K562 (cell line): ENCODE measurements around the gene PI4KA. TPM values are rescaled to one million over a fixed set of nuclear protein-coding genes. Genes with fewer than 3 reads are reported as not detected.

ENCODE experiments used
- ATAC-seq: fragments of 200-7000 bp; cut with Tn5 transposase; 3 replicates; pipeline ENCODE4 v1.9.1; 2020; ENCODE audit warnings: moderate library complexity
- BruUV-seq: library from RNA; stranded (reverse); fragments of 400-500 nt; replicated peaks from 2 replicates; lab custom pipeline; 2021; lab: Mats Ljungman, UMichigan
- CTCF ChIA-PET: fragments of 300-600 bp; formaldehyde crosslinking; extraction: SDS; loops from one replicate; lab custom pipeline; 2021; ENCODE audit warnings: low intra/inter-chr PET ratio; lab: Yijun Ruan, JAX
- POLR2A ChIA-PET: fragments of 300-600, 350-650 bp; sonication (Branson Sonifier 250); formaldehyde crosslinking; extraction: SDS; loops from one replicate; lab custom pipeline; 2021; ENCODE audit warnings: antibody characterized with exemption, inconsistent platforms; lab: Yijun Ruan, JAX
- DNase-seq, 4 experiments: peaks; one replicate each; pipeline versions ENCODE4 v3.0.0 to v3.0.0-alpha.2; 2011 to 2018; ENCODE audit warnings: low spot score in 3 of 4, mixed read lengths in 3 of 4; ENCODE audit errors: extremely low read depth in 1 of 4
- FAIRE-seq: peaks from 2 replicates; lab custom pipeline; 2011; peaks lifted over from hg19 to GRCh38; lab: Jason Lieb, UNC
- H2AFZ ChIP-seq: 2 replicates; pipeline ENCODE4 v1.6.0; 2011; ENCODE audit warnings: low read depth, low read length, control low read depth, inconsistent platforms
- H3K27ac ChIP-seq: fragments of 200-600 bp; 3 replicates; pipeline ENCODE4 v1.8.0; 2011; ENCODE audit warnings: low read depth, mild to moderate bottlenecking, control low read depth, inconsistent platforms, low read length, moderate library complexity, mixed read lengths; ENCODE audit errors: extremely low read depth
- H3K27me3 ChIP-seq, 2 experiments: fragments of 300-600 bp in 1 of 2; 2 replicates in 1 of 2; 3 replicates in 1 of 2; pipeline versions ENCODE4 v1.6.0 to v1.8.0; 2011; ENCODE audit warnings: inconsistent platforms in 2 of 2, low read length in 2 of 2, mild to moderate bottlenecking in 1 of 2, mixed read lengths in 1 of 2, moderate library complexity in 1 of 2; ENCODE audit not compliant: control insufficient read depth in 2 of 2, insufficient read depth in 2 of 2
- H3K36me3 ChIP-seq: fragments of 300-600 bp; 3 replicates; pipeline ENCODE4 v1.8.0; 2011; ENCODE audit warnings: mild to moderate bottlenecking, low read length, inconsistent platforms; ENCODE audit not compliant: control insufficient read depth, insufficient read depth
- H3K4me1 ChIP-seq, 2 experiments: fragments of 200-600 bp in 1 of 2; replicated peaks in 1 of 2; 2 replicates in 1 of 2; 3 replicates in 1 of 2; pipeline versions ENCODE4 v1.5.1 to v1.8.0; 2011; ENCODE audit warnings: inconsistent platforms in 2 of 2, low read length in 2 of 2, mild to moderate bottlenecking in 1 of 2, mixed read lengths in 1 of 2, moderate library complexity in 1 of 2; ENCODE audit not compliant: control insufficient read depth in 2 of 2, insufficient read depth in 2 of 2
- H3K4me2 ChIP-seq: 2 replicates; pipeline ENCODE4 v1.6.1; 2011; ENCODE audit warnings: low read length, control low read depth, inconsistent platforms, mixed read lengths; ENCODE audit not compliant: insufficient read depth
- H3K4me3 ChIP-seq: fragments of 200-600 bp; sonication (generic), shearing (Covaris generic); 2 replicates; pipeline ENCODE4 v1.5.1; 2016; ENCODE audit warnings: control low read depth, inconsistent platforms
- H3K79me2 ChIP-seq: fragments of 200-600 bp; 3 replicates; pipeline ENCODE4 v1.8.0; 2011; ENCODE audit warnings: low read length, inconsistent platforms; ENCODE audit not compliant: control insufficient read depth, insufficient read depth
- H3K9ac ChIP-seq, 2 experiments: 2 replicates each; pipeline versions ENCODE4 v1.6.0 to v1.6.1; 2011; ENCODE audit warnings: low read depth in 2 of 2, low read length in 2 of 2, control low read depth in 1 of 2, inconsistent platforms in 1 of 2, mild to moderate bottlenecking in 1 of 2, mixed read lengths in 1 of 2; ENCODE audit not compliant: insufficient read depth in 1 of 2
- H3K9me1 ChIP-seq: one replicate; pipeline ENCODE4 v1.6.0; 2011; ENCODE audit warnings: inconsistent platforms, mild to moderate bottlenecking, low read length, moderate library complexity; ENCODE audit not compliant: control insufficient read depth, insufficient read depth
- H3K9me3 ChIP-seq: replicated peaks from 2 replicates; pipeline ENCODE4 v1.5.1; 2011; ENCODE audit warnings: low read depth, low read length, inconsistent platforms; ENCODE audit not compliant: control insufficient read depth, insufficient read depth
- H4K20me1 ChIP-seq: replicated peaks from 2 replicates; pipeline ENCODE4 v1.6.1; 2011; ENCODE audit warnings: low read length, inconsistent platforms, mixed read lengths; ENCODE audit not compliant: control insufficient read depth, insufficient read depth
- CEBPB ChIP-seq: fragments of 450-650 bp; IDR thresholded peaks from 2 replicates; pipeline ENCODE4 v1.6.1; 2016; ENCODE audit warnings: missing genetic modification characterization, missing compliant biosample characterization
- ELF2 ChIP-seq: fragments of 250-450 bp; sonication (Bioruptor Pico); IDR thresholded peaks from 2 replicates; pipeline ENCODE4 v1.5.0; 2021; ENCODE audit warnings: mild to moderate bottlenecking
- HNRNPLL ChIP-seq: fragments of 200-400 bp; formaldehyde crosslinking; IDR thresholded peaks from 2 replicates; pipeline ENCODE4 v1.6.1; 2017; ENCODE audit warnings: low read length, low read depth, mild to moderate bottlenecking; ENCODE audit not compliant: poor library complexity, severe bottlenecking
- KDM4B ChIP-seq, 2 experiments: fragments of 450-650 bp in 1 of 2; sonication (generic) in 1 of 2; IDR thresholded peaks; 2 replicates each; pipeline ENCODE4 v1.6.1; 2016 to 2017; ENCODE audit warnings: borderline replicate concordance in 2 of 2, antibody characterized with exemption in 1 of 2, low read depth in 1 of 2, mild to moderate bottlenecking in 1 of 2
- RBBP5 ChIP-seq: fragments of 200-600 bp; sonication (generic); IDR thresholded peaks from 2 replicates; pipeline ENCODE4 v1.6.1; 2012; ENCODE audit warnings: borderline replicate concordance, mild to moderate bottlenecking, low read length, control low read depth, inconsistent platforms; ENCODE audit not compliant: insufficient read depth, poor library complexity, severe bottlenecking
- SIN3A ChIP-seq, 2 experiments: fragments of 150-350 bp in 1 of 2; IDR thresholded peaks; 2 replicates each; pipeline ENCODE4 v1.6.1; 2011 to 2016; ENCODE audit warnings: borderline replicate concordance in 2 of 2, low read depth in 2 of 2, low read length in 2 of 2, mild to moderate bottlenecking in 2 of 2, moderate library complexity in 2 of 2; ENCODE audit not compliant: control insufficient read depth in 1 of 2
- SMARCA5 ChIP-seq: fragments of 450-650 bp; IDR thresholded peaks from 2 replicates; pipeline ENCODE4 v1.6.1; 2016
- ZBTB8A ChIP-seq: fragments of 450-650 bp; IDR thresholded peaks from 2 replicates; pipeline ENCODE4 v1.6.1; 2018; ENCODE audit warnings: mild to moderate bottlenecking, moderate library complexity; ENCODE audit not compliant: partially characterized antibody
- ZNF274 ChIP-seq: IDR thresholded peaks from 2 replicates; pipeline ENCODE4 v1.6.1; 2011; ENCODE audit warnings: low read depth, mild to moderate bottlenecking, low read length, moderate library complexity, borderline replicate concordance
- ZNF277 ChIP-seq: fragments of 250-450 bp; sonication (Bioruptor Pico); IDR thresholded peaks from 2 replicates; pipeline ENCODE4 v1.8.0; 2022; ENCODE audit warnings: inconsistent platforms, mild to moderate bottlenecking, moderate library complexity, borderline replicate concordance
- ZNF408 ChIP-seq: fragments of 250-450 bp; sonication (Bioruptor Pico); IDR thresholded peaks from 2 replicates; pipeline ENCODE4 v1.4.0; 2020; ENCODE audit warnings: low read depth, mild to moderate bottlenecking, moderate library complexity
- ZNF436 ChIP-seq: fragments of 250-450, 450-650 bp; sonication (Bioruptor Pico); formaldehyde crosslinking; IDR thresholded peaks from 2 replicates; pipeline ENCODE4 v1.7.0; 2020; ENCODE audit warnings: mild to moderate bottlenecking
- ZNF76 ChIP-seq: fragments of 250-450 bp; sonication (Bioruptor Pico); IDR thresholded peaks from 2 replicates; pipeline ENCODE4 v1.4.0; 2020; ENCODE audit warnings: mild to moderate bottlenecking, moderate library complexity, borderline replicate concordance
- WGBS: fragments of 100-300 bp; shearing (Covaris generic); methylation state at CpG from one replicate; pipeline ENCODE4 v1.1.6; 2016; ENCODE audit warnings: low coverage, mixed read lengths; ENCODE audit not compliant: insufficient coverage; ENCODE audit errors: missing lambda C conversion rate; 5-methylcytosine and 5-hydroxymethylcytosine counted together
- in situ Hi-C: fragments of 300-500 bp; cut with MboI; formaldehyde crosslinking; loops from 4 replicates; pipeline ENCODE4 v1.15.0; 2018; ENCODE audit warnings: inconsistent platforms, mixed read lengths
- intact Hi-C: fragments of 100-400 bp; cut with micrococcal nuclease; formaldehyde crosslinking; loops from 2 replicates; pipeline ENCODE4 v1.14.2; 2022
- polyA plus RNA-seq, 8 experiments: library from polyadenylated mRNA; depleted of rRNA in 4 of 8; stranded (reverse) in 5 of 8; unstranded in 3 of 8; fragments of >200 nt; fragmentation: Nextera tagmentation in 2 of 8; fragmentation: Illumina TruSeq in 1 of 8; extraction: Ambion mirVana in 2 of 8; extraction: Trizol in 1 of 8; gene quantifications; 2 replicates each; pipeline versions ENCODE4 v1.2.1 to v1.2.3, GENCODE V29; 2011 to 2014; ENCODE audit warnings: inconsistent platforms in 1 of 8, missing spikeins in 1 of 8
- total RNA-seq, 7 experiments: library from RNA; depleted of rRNA in 6 of 7; stranded (reverse); fragments of >200 nt in 6 of 7; fragmentation: Illumina TruSeq in 2 of 7; extraction: Trizol in 2 of 7; gene quantifications; 2 replicates each; pipeline versions ENCODE4 v1.2.1 to v1.2.3, GENCODE V29; 2011 to 2021; ENCODE audit warnings: low replicate concordance in 1 of 7
- TF ChIP-seq, protein P1 (sequence below), 2 experiments: fragments of 450-650 bp; IDR thresholded peaks; 2 replicates each; pipeline ENCODE4 v1.6.1; 2018; ENCODE audit warnings: mild to moderate bottlenecking in 2 of 2, low read depth in 1 of 2; ENCODE audit not compliant: partially characterized antibody in 2 of 2

Gene PI4KA
- total and polyA plus RNA-seq, 9 of the 15 experiments (the other 6 are each of a cell fraction or from before 2014, with no cell fraction given) = 7.3 to 187 (median 84.7) TPM

- TF ChIP-seq KDM4B (IDR thresholded peaks at IDR 0.05; ENCODE audit: borderline replicate concordance in 2 of 2, low read depth in 1 of 2) (no peak), SMARCA5 (no peak), ZNF76 (CRISPR knock-in tag) (no peak), ZNF274 (no peak)
Observed at GRCh38 chr22:20765938-20766337, 92.7 kb downstream of the PI4KA start (continued).

- H3K79me2 ChIP-seq = no peaks in the 10 kb centered on the region
- no peaks in the 10 kb centered on the region; the same call in 1 of the 2 replicates for H4K20me1 ChIP-seq
- FAIRE-seq (no peak), DNase-seq (no peak), ATAC-seq (no peak)
- H2AFZ ChIP-seq = no peak overlapping the region
- in situ Hi-C loops (no loop called here), intact Hi-C loops (loop anchor here (5.0 kb wide), 1 partner anchor 42 kb away; no protein-coding TSS in a partner anchor)
- H3K4me3 ChIP-seq = no peak overlapping the region
- H3K36me3 ChIP-seq = peaks cover 62% of the 10 kb centered on the region
- no peak overlapping the region for H3K4me2 ChIP-seq
- BruUV-seq = no TSS peak
- no peaks in the 10 kb centered on the region for H3K27me3 ChIP-seq
- no peak overlapping the region for H3K27ac ChIP-seq
- peak overlapping the region in 1 of 2 experiments; percentile 3; a peak in 1 of 4 replicates for H3K9ac ChIP-seq
- POLR2A ChIA-PET = interaction anchor here (1.1 to 3.6 kb wide), 6 partner anchors 9 to 34 kb away, joined by 3 to 21 read pairs (median 6); partner anchors contain the start of gene SERPIND1
- peaks cover 7 to 10% of the 10 kb centered on the region in 2 experiments; a peak in 4 of 5 replicates for H3K4me1 ChIP-seq
- H3K9me1 ChIP-seq = peaks cover 11% of the 10 kb centered on the region
- 89% methylated on average over 10 of the region's 10 CpGs for WGBS
- H3K9me3 ChIP-seq = no peaks in the 10 kb centered on the region
- CTCF ChIA-PET = interaction anchor here (0.6 kb wide), 1 partner anchor 296 kb away, joined by 5 read pairs; no protein-coding TSS in a partner anchor
- no peak for TF ChIP-seq ZBTB8A
- TF ChIP-seq, protein P1, sequence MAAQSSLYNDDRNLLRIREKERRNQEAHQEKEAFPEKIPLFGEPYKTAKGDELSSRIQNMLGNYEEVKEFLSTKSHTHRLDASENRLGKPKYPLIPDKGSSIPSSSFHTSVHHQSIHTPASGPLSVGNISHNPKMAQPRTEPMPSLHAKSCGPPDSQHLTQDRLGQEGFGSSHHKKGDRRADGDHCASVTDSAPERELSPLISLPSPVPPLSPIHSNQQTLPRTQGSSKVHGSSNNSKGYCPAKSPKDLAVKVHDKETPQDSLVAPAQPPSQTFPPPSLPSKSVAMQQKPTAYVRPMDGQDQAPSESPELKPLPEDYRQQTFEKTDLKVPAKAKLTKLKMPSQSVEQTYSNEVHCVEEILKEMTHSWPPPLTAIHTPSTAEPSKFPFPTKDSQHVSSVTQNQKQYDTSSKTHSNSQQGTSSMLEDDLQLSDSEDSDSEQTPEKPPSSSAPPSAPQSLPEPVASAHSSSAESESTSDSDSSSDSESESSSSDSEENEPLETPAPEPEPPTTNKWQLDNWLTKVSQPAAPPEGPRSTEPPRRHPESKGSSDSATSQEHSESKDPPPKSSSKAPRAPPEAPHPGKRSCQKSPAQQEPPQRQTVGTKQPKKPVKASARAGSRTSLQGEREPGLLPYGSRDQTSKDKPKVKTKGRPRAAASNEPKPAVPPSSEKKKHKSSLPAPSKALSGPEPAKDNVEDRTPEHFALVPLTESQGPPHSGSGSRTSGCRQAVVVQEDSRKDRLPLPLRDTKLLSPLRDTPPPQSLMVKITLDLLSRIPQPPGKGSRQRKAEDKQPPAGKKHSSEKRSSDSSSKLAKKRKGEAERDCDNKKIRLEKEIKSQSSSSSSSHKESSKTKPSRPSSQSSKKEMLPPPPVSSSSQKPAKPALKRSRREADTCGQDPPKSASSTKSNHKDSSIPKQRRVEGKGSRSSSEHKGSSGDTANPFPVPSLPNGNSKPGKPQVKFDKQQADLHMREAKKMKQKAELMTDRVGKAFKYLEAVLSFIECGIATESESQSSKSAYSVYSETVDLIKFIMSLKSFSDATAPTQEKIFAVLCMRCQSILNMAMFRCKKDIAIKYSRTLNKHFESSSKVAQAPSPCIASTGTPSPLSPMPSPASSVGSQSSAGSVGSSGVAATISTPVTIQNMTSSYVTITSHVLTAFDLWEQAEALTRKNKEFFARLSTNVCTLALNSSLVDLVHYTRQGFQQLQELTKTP (IDR thresholded peaks at IDR 0.05; ENCODE audit: low read depth in 1 of 2, partially characterized antibody in 2 of 2) = no peak
- TF ChIP-seq ELF2 (CRISPR knock-in tag) = no peak; the same call in 1 of the 2 replicates
- TF ChIP-seq HNRNPLL = peak; percentile 6
- 0 out of 2 replicates have a peak, but pooled peaks have one; percentile 31 for TF ChIP-seq ZNF408 (CRISPR knock-in tag)
- TF ChIP-seq ZNF436 (CRISPR knock-in tag) = 0 out of 2 replicates have a peak, but pooled peaks have one; percentile 6
- peak; percentile 33 for TF ChIP-seq RBBP5
- TF ChIP-seq CEBPB (tag) = no peak
- 0 out of 2 replicates have a peak, but pooled peaks have one; percentile 53 for TF ChIP-seq ZNF277
- TF ChIP-seq SIN3A (IDR thresholded peaks at IDR 0.05; ENCODE audit: borderline replicate concordance in 2 of 2, control insufficient read depth in 1 of 2, low read depth in 2 of 2, low read length in 2 of 2) = no peak
Observed at GRCh38 chr22:20764729-20765128, 93.9 kb downstream of the PI4KA start.
